PC-3 (cell line): Measurements from ENCODE around the gene LIN37. TPM values are rescaled to one million over a fixed set of nuclear protein-coding genes. Genes with fewer than 3 reads are reported as not detected.

ENCODE experiments used
- ATAC-seq: fragments of 200-7000 bp; cut with Tn5 transposase; 2 replicates; pipeline ENCODE4 v1.9.1; 2020; ENCODE audit warnings: mild to moderate bottlenecking, moderate library complexity
- BruUV-seq: library from RNA; stranded (reverse); fragments of 400-500 nt; replicated peaks from 2 replicates; lab custom pipeline; 2021; lab: Mats Ljungman, UMichigan
- CTCF ChIA-PET: fragments of 300-600 bp; sonication (Branson Sonifier 250); formaldehyde crosslinking; loops from one replicate; lab custom pipeline; 2022; ENCODE audit warnings: antibody characterized with exemption; lab: Charles Lee
- POLR2A ChIA-PET: fragments of 300-600 bp; sonication (Branson Sonifier 250); formaldehyde crosslinking; loops from one replicate; lab custom pipeline; 2022; ENCODE audit warnings: antibody characterized with exemption; ENCODE audit not compliant: unreplicated experiment; lab: Charles Lee
- DNase-seq: peaks from one replicate; pipeline ENCODE4 v3.0.0-alpha.2; 2015
- H2AFZ ChIP-seq: fragments of 300-600 bp; sonication (generic); 2 replicates; pipeline ENCODE4 v1.6.0; 2016; ENCODE audit warnings: antibody characterized with exemption, low read length
- H3F3A ChIP-seq: fragments of 300-600 bp; sonication (generic); one replicate; pipeline ENCODE4 v1.6.0; 2017; ENCODE audit warnings: antibody characterized with exemption, low read length, control low read depth, mild to moderate bottlenecking; ENCODE audit not compliant: unreplicated experiment
- H3K27ac ChIP-seq: fragments of 300-600 bp; sonication (generic); 2 replicates; pipeline ENCODE4 v1.5.1; 2016; ENCODE audit warnings: mild to moderate bottlenecking, low read length
- H3K27me3 ChIP-seq: fragments of 300-600 bp; sonication (generic); 2 replicates; pipeline ENCODE4 v1.6.1; 2016; ENCODE audit warnings: low read length, mixed read lengths
- H3K36me3 ChIP-seq: fragments of 300-600 bp; sonication (generic); 2 replicates; pipeline ENCODE4 v1.6.1; 2016; ENCODE audit warnings: low read depth, mixed run types, low read length, mixed read lengths
- H3K4me1 ChIP-seq: fragments of 300-600 bp; sonication (generic); 2 replicates; pipeline ENCODE4 v1.5.1; 2016; ENCODE audit warnings: low read length; ENCODE audit not compliant: insufficient read depth
- H3K4me2 ChIP-seq: fragments of 300-600 bp; sonication (generic); 2 replicates; pipeline ENCODE4 v1.6.0; 2016; ENCODE audit warnings: low read length
- H3K4me3 ChIP-seq: fragments of 300-600 bp; sonication (generic); 2 replicates; pipeline ENCODE4 v1.5.1; 2016; ENCODE audit warnings: mild to moderate bottlenecking, low read length, mixed read lengths
- H3K79me2 ChIP-seq: fragments of 300-600 bp; sonication (generic); 2 replicates; pipeline ENCODE4 v1.6.1; 2017; ENCODE audit warnings: low read length, mixed read lengths
- H3K9ac ChIP-seq: fragments of 300-600 bp; sonication (generic); 2 replicates; pipeline ENCODE4 v1.6.0; 2016; ENCODE audit warnings: mild to moderate bottlenecking, low read length
- H3K9me2 ChIP-seq: fragments of 300-600 bp; sonication (generic); replicated peaks from 2 replicates; pipeline ENCODE4 v1.6.1; 2016; ENCODE audit warnings: mixed run types, low read length, mixed read lengths
- H3K9me3 ChIP-seq: fragments of 300-600 bp; sonication (generic); 2 replicates; pipeline ENCODE4 v1.6.1; 2016; ENCODE audit warnings: low read length, mixed read lengths
- H4K20me1 ChIP-seq: fragments of 300-600 bp; sonication (generic); 2 replicates; pipeline ENCODE4 v1.6.1; 2016; ENCODE audit warnings: low read length, mixed read lengths
- EZH2 ChIP-seq: fragments of 300-600 bp; sonication (generic); IDR thresholded peaks from one replicate; pipeline ENCODE4 v1.6.1; 2017; ENCODE audit warnings: antibody characterized with exemption, mild to moderate bottlenecking, low read length; ENCODE audit not compliant: unreplicated experiment
- EZH2phosphoT487 ChIP-seq: fragments of 300-600 bp; sonication (generic); IDR thresholded peaks from 2 replicates; pipeline ENCODE4 v1.6.1; 2018; ENCODE audit warnings: mild to moderate bottlenecking, antibody characterized with exemption, low read length, borderline replicate concordance
- intact Hi-C: fragments of 100-400 bp; cut with micrococcal nuclease; formaldehyde crosslinking; loops from 2 replicates; pipeline ENCODE4 v1.9.0; 2023
- total RNA-seq: library from RNA; depleted of rRNA; stranded (reverse); fragments of >200 nt; gene quantifications from 2 replicates; pipeline ENCODE4 v1.2.3, GENCODE V29; 2014
- TF ChIP-seq, protein P1 (sequence below): fragments of 300-600 bp; sonication (generic); conservative IDR thresholded peaks from 2 replicates; pipeline ENCODE4 v1.5.1; 2017; ENCODE audit warnings: antibody characterized with exemption, low read depth, mild to moderate bottlenecking, low read length

Gene LIN37
- total RNA-seq, 1 experiment from 2014 or later = 8.2 TPM

DNA sequence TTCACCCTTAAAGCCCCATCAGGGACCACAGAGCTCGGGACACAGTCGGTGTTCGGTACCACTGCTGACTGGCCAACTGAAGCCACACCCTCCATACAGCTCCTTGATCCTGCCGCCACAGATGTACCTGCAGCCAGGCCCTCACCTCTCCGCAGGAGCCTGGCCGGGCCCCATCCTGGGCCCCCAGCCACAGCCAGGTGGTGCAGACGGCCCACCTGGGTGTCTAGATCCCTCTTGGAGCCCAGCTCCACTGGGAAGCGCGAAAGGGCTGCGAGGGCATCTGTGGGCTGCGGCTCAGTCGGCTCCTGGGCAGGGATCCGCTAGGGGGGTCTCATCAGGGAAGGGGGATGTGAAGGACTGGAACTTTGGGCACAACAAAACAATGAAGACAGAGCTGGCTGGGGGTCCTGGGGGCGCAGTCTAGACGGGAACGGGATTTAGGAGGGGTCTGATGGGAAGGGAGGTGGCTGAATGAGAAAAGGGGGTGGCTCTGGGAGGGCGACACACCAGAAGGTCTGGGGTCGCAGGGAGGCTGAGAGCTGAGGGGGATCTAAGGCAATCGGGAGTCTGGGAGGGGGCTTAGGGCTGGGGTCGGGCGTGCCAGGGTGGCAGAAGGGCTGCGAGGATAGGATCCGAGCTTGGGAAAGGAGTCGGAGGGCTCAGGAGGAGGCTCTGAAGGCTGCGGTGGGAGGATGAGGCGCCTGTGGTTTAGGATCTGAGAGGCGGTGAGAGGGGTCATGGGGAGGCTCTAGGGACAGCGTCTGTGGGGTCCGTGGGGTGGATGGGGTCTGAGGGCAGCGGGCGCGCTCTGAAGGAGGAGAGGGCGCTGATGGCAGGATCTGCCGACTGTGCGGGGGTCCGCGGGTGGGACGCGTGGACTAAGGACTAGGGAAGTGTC is 48.5 kb downstream of the LIN37 start:
- ChIA-PET CTCF (no interaction called here), POLR2A (no interaction called here)
- no peak for ATAC-seq
- no peaks in the 10 kb centered on the region for H3K36me3 ChIP-seq
- H3K4me3 ChIP-seq = no peak overlapping the region
- no peaks in the 10 kb centered on the region for H3K4me1 ChIP-seq
- TF ChIP-seq EZH2phosphoT487 (no peak), EZH2 (no peak)
- TF ChIP-seq, protein P1, sequence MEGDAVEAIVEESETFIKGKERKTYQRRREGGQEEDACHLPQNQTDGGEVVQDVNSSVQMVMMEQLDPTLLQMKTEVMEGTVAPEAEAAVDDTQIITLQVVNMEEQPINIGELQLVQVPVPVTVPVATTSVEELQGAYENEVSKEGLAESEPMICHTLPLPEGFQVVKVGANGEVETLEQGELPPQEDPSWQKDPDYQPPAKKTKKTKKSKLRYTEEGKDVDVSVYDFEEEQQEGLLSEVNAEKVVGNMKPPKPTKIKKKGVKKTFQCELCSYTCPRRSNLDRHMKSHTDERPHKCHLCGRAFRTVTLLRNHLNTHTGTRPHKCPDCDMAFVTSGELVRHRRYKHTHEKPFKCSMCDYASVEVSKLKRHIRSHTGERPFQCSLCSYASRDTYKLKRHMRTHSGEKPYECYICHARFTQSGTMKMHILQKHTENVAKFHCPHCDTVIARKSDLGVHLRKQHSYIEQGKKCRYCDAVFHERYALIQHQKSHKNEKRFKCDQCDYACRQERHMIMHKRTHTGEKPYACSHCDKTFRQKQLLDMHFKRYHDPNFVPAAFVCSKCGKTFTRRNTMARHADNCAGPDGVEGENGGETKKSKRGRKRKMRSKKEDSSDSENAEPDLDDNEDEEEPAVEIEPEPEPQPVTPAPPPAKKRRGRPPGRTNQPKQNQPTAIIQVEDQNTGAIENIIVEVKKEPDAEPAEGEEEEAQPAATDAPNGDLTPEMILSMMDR = no peak
- H3K4me2 ChIP-seq = no peak overlapping the region
- H3K79me2 ChIP-seq = no peaks in the 10 kb centered on the region
- intact Hi-C loops = no loop called here
- no peaks in the 10 kb centered on the region for H3K9me2 ChIP-seq
- H2AFZ ChIP-seq = no peak overlapping the region
- H3K27me3 ChIP-seq = no peaks in the 10 kb centered on the region
- DNase-seq = no peak
- no peaks in the 10 kb centered on the region for H3K9me3 ChIP-seq
- H3F3A ChIP-seq = no peaks in the 10 kb centered on the region
- no peak overlapping the region for H3K27ac ChIP-seq
- no TSS peak for BruUV-seq
- no peaks in the 10 kb centered on the region for H4K20me1 ChIP-seq
- no peak overlapping the region for H3K9ac ChIP-seq

DNA sequence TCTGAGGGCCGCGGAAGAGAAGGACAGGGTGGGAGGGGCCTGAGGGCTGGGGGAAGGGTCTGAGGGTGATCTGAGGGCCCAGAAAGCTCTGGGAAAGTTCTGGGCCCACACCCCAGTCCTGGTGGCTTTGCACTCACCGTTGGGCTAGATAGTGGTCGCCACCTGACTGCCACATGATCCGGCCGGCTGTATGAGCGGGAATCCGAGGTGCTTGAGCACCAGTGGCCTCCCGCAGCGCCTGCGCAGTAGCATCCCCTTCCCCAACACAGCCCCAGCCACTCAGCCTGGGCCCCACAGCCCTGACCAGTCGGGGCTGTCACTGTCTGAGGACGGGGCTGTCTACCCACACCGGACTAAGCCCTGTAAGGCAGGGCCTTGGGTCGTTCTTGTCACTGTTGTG is 49.3 kb downstream of the LIN37 start:
- no peaks in the 10 kb centered on the region for H3F3A ChIP-seq
- H3K4me2 ChIP-seq = no peak overlapping the region
- no peaks in the 10 kb centered on the region for H3K36me3 ChIP-seq
- ChIA-PET POLR2A (no interaction called here), CTCF (no interaction called here)
- H3K9me3 ChIP-seq = no peaks in the 10 kb centered on the region
- no peaks in the 10 kb centered on the region for H3K4me1 ChIP-seq
- H3K9me2 ChIP-seq = no peaks in the 10 kb centered on the region
- TF ChIP-seq, protein P1 = no peak
- no TSS peak for BruUV-seq
- no peaks in the 10 kb centered on the region for H3K27me3 ChIP-seq
- no peak for DNase-seq
- H4K20me1 ChIP-seq = no peaks in the 10 kb centered on the region
- H3K4me3 ChIP-seq = no peak overlapping the region
- no peak for ATAC-seq
- H2AFZ ChIP-seq = no peak overlapping the region
- intact Hi-C loops = no loop called here
- no peaks in the 10 kb centered on the region for H3K79me2 ChIP-seq
- no peak overlapping the region for H3K27ac ChIP-seq
- no peak overlapping the region for H3K9ac ChIP-seq

GRCh38 chr19:35801828-35802227 is 53.5 kb downstream of the LIN37 start:
- H3K4me1 ChIP-seq = no peaks in the 10 kb centered on the region
- POLR2A ChIA-PET = no interaction called here
- BruUV-seq = no TSS peak
- intact Hi-C loops = no loop called here
- DNase-seq (no peak), ATAC-seq (no peak)
- H3K27me3 ChIP-seq = no peaks in the 10 kb centered on the region
- no peaks in the 10 kb centered on the region for H3K9me2 ChIP-seq
- no peaks in the 10 kb centered on the region for H3K79me2 ChIP-seq
- H3K4me3 ChIP-seq = no peak overlapping the region
- H3K36me3 ChIP-seq = no peaks in the 10 kb centered on the region
- H3K27ac ChIP-seq = no peak overlapping the region
- no peak overlapping the region for H3K4me2 ChIP-seq
- H2AFZ ChIP-seq = no peak overlapping the region
- no peaks in the 10 kb centered on the region for H4K20me1 ChIP-seq
- H3K9me3 ChIP-seq = no peaks in the 10 kb centered on the region
- H3K9ac ChIP-seq = no peak overlapping the region
- CTCF ChIA-PET = no interaction called here
- TF ChIP-seq, protein P1 = no peak
- no peak for TF ChIP-seq EZH2
- TF ChIP-seq EZH2phosphoT487 = no peak
- no peaks in the 10 kb centered on the region for H3F3A ChIP-seq
